Neuronal stem cell (in vitro differentiated cells): ENCODE measurements around the gene GSTO2.

Source experiments
- DNase-seq: peaks from one replicate; pipeline ENCODE4 v3.0.0-alpha.2; 2013; ENCODE audit warnings: low spot score
- H2AFZ ChIP-seq: one replicate; pipeline ENCODE4 v1.6.1; 2013; ENCODE audit warnings: mild to moderate bottlenecking, low read length, inconsistent platforms
- H2AK5ac ChIP-seq: 2 replicates; pipeline ENCODE4 v1.6.1; 2013; ENCODE audit warnings: low read depth, mild to moderate bottlenecking, inconsistent platforms, low read length, moderate library complexity, mixed read lengths
- H2BK120ac ChIP-seq: 2 replicates; pipeline ENCODE4 v1.6.1; 2013; ENCODE audit warnings: low read depth, mild to moderate bottlenecking, inconsistent platforms, low read length, moderate library complexity, mixed read lengths
- H2BK12ac ChIP-seq: one replicate; pipeline ENCODE4 v1.6.1; 2013; ENCODE audit warnings: low read length, inconsistent platforms
- H2BK15ac ChIP-seq: 2 replicates; pipeline ENCODE4 v1.6.1; 2013; ENCODE audit warnings: mild to moderate bottlenecking, low read length, inconsistent platforms, mixed read lengths
- H2BK5ac ChIP-seq: one replicate; pipeline ENCODE4 v1.6.1; 2013; ENCODE audit warnings: inconsistent platforms, mild to moderate bottlenecking, low read length, moderate library complexity
- H3K14ac ChIP-seq: one replicate; pipeline ENCODE4 v1.6.1; 2013; ENCODE audit warnings: low read length, inconsistent platforms
- H3K18ac ChIP-seq: 2 replicates; pipeline ENCODE4 v1.6.1; 2013; ENCODE audit warnings: low read length, inconsistent platforms
- H3K23ac ChIP-seq: 2 replicates; pipeline ENCODE4 v1.6.1; 2013; ENCODE audit warnings: low read depth, mild to moderate bottlenecking, mixed read lengths, low read length, inconsistent platforms; ENCODE audit not compliant: poor library complexity
- H3K27ac ChIP-seq: replicated peaks from 3 replicates; pipeline ENCODE4 v1.5.1; 2013; ENCODE audit warnings: low read length, inconsistent platforms
- H3K27me3 ChIP-seq, 3 experiments: 2 replicates each; pipeline ENCODE4 v1.6.1; 2013; ENCODE audit warnings: low read length in 3 of 3, mild to moderate bottlenecking in 2 of 3, inconsistent platforms in 1 of 3, low read depth in 1 of 3, mixed read lengths in 1 of 3, moderate library complexity in 1 of 3; ENCODE audit not compliant: control insufficient read depth in 3 of 3, insufficient read depth in 3 of 3
- H3K36me3 ChIP-seq, 2 donors: replicated peaks in 1 of 2; 2 replicates each; pipeline ENCODE4 v1.6.1; 2013; ENCODE audit warnings: low read length in 2 of 2; ENCODE audit not compliant: control insufficient read depth in 2 of 2, insufficient read depth in 2 of 2
- H3K4ac ChIP-seq: 2 replicates; pipeline ENCODE4 v1.6.1; 2013; ENCODE audit warnings: inconsistent platforms, mild to moderate bottlenecking, low read length, moderate library complexity
- H3K4me1 ChIP-seq, 2 donors: 1 replicate in 1 of 2; 2 replicates in 1 of 2; pipeline ENCODE4 v1.6.1; 2013; ENCODE audit warnings: low read length in 2 of 2, low read depth in 1 of 2; ENCODE audit not compliant: control insufficient read depth in 2 of 2, insufficient read depth in 1 of 2
- H3K4me2 ChIP-seq: one replicate; pipeline ENCODE4 v1.6.1; 2013; ENCODE audit warnings: mild to moderate bottlenecking, low read length, inconsistent platforms; ENCODE audit not compliant: insufficient read depth, poor library complexity, severe bottlenecking
- H3K4me3 ChIP-seq, 2 donors: 2 replicates each; pipeline ENCODE4 v1.5.1; 2013; ENCODE audit warnings: low read length in 2 of 2, mild to moderate bottlenecking in 2 of 2, inconsistent platforms in 1 of 2, moderate library complexity in 1 of 2
- H3K79me1 ChIP-seq: one replicate; pipeline ENCODE4 v1.6.1; 2013; ENCODE audit warnings: low read depth, mild to moderate bottlenecking, inconsistent platforms, low read length, moderate library complexity
- H3K9ac ChIP-seq: one replicate; pipeline ENCODE4 v1.6.1; 2013; ENCODE audit warnings: mild to moderate bottlenecking, low read depth, low read length, inconsistent platforms; ENCODE audit not compliant: poor library complexity
- H3K9me3 ChIP-seq, 2 donors: replicated peaks in 1 of 2; 2 replicates each; pipeline versions ENCODE3 to v1.6.1; 2013; ENCODE audit warnings: low read length in 2 of 2, mild to moderate bottlenecking in 2 of 2, inconsistent platforms in 1 of 2, low read depth in 1 of 2, mixed read lengths in 1 of 2, moderate library complexity in 1 of 2; ENCODE audit not compliant: control insufficient read depth in 2 of 2, insufficient read depth in 1 of 2
- H4K8ac ChIP-seq: one replicate; pipeline ENCODE4 v1.6.1; 2013; ENCODE audit warnings: low read depth, mild to moderate bottlenecking, inconsistent platforms, low read length, moderate library complexity
- H4K91ac ChIP-seq: one replicate; pipeline ENCODE4 v1.6.1; 2013; ENCODE audit warnings: low read length, low read depth, mild to moderate bottlenecking, inconsistent platforms; ENCODE audit not compliant: poor library complexity
- WGBS, 2 donors: extraction: QIAGEN DNeasy Blood & Tissue Kit; methylation state at CpG; one replicate each; pipeline ENCODE4 v1.1.7; 2013; ENCODE audit warnings: missing lambda C conversion rate in 2 of 2, mixed read lengths in 1 of 2; ENCODE audit not compliant: insufficient read length in 2 of 2, insufficient replicate concordance in 1 of 2; ENCODE audit errors: extremely low coverage in 2 of 2; 5-methylcytosine and 5-hydroxymethylcytosine counted together

Gene GSTO2

GRCh38 chr10:104340641-104341040, 71.7 kb downstream of the GSTO2 start:
- Histone ChIP-seq H3K36me3 (peaks cover 0 to 2% of the 10 kb centered on the region in 2 donors), H3K18ac (no peak overlapping the region), H3K4me1 (peaks cover 10 to 14% of the 10 kb centered on the region in 2 donors), H3K9ac (no peak overlapping the region), H3K4me3 (no peak overlapping the region), H3K4ac (no peak overlapping the region), H3K14ac (no peak overlapping the region), H2BK120ac (no peak overlapping the region), H2BK15ac (no peak overlapping the region), H3K9me3 (no peaks in the 10 kb centered on the region), H2BK12ac (no peak overlapping the region), H2AFZ (no peak overlapping the region), H2BK5ac (no peak overlapping the region), H3K27me3 (peaks cover 0 to 14% (median 0%) of the 10 kb centered on the region in 3 experiments), H3K27ac (no peak overlapping the region), H3K79me1 (no peaks in the 10 kb centered on the region), H2AK5ac (no peak overlapping the region), H3K4me2 (no peak overlapping the region), H3K23ac (no peak overlapping the region), H4K8ac (no peak overlapping the region), H4K91ac (no peak overlapping the region)
- no peak for DNase-seq
- no CpG with 5 or more reads among the region's 4 CpGs for WGBS, 2 donors

- H3K79me1 ChIP-seq, result no peaks in the 10 kb centered on the region
- H3K9me3 ChIP-seq, result no peaks in the 10 kb centered on the region
- H3K27me3 ChIP-seq, result peaks cover 0 to 10% (median 0%) of the 10 kb centered on the region in 3 experiments
- H3K4me1 ChIP-seq, result peaks cover 0 to 6% of the 10 kb centered on the region in 2 donors
- H3K4me3 ChIP-seq, result no peak overlapping the region
- H3K27ac ChIP-seq, result no peak overlapping the region
- H3K23ac ChIP-seq, result no peak overlapping the region
- no peak overlapping the region for H3K9ac ChIP-seq
- H2BK5ac ChIP-seq, result no peak overlapping the region
- no CpG with 5 or more reads among the region's 3 CpGs for WGBS, 2 donors
- no peaks in the 10 kb centered on the region for H3K36me3 ChIP-seq
- H3K18ac ChIP-seq, result no peak overlapping the region
- no peak overlapping the region for H4K91ac ChIP-seq
- H3K14ac ChIP-seq, result no peak overlapping the region
- no peak for DNase-seq
- no peak overlapping the region for H2BK12ac ChIP-seq
- no peak overlapping the region for H3K4me2 ChIP-seq
- H4K8ac ChIP-seq, result no peak overlapping the region
- H3K4ac ChIP-seq, result no peak overlapping the region
- H2BK120ac ChIP-seq, result no peak overlapping the region
- H2AFZ ChIP-seq, result no peak overlapping the region
- no peak overlapping the region for H2BK15ac ChIP-seq
- no peak overlapping the region for H2AK5ac ChIP-seq
Measured at GRCh38 chr10:104342941-104343411, 74.0 kb downstream of the GSTO2 start.

GRCh38 chr10:104344219-104344618, 75.2 kb downstream of the GSTO2 start:
- DNase-seq, result no peak
- H3K27me3 ChIP-seq, result peaks cover 0 to 7% (median 0%) of the 10 kb centered on the region in 3 experiments
- H2BK120ac ChIP-seq, result no peak overlapping the region
- H3K4ac ChIP-seq, result no peak overlapping the region
- no peak overlapping the region for H4K91ac ChIP-seq
- no peak overlapping the region for H3K18ac ChIP-seq
- peaks cover 0 to 4% of the 10 kb centered on the region in 2 donors for H3K4me1 ChIP-seq
- H3K4me3 ChIP-seq, result no peak overlapping the region
- H3K23ac ChIP-seq, result no peak overlapping the region
- H3K9ac ChIP-seq, result no peak overlapping the region
- H3K27ac ChIP-seq, result no peak overlapping the region
- no peak overlapping the region for H2BK12ac ChIP-seq
- no peaks in the 10 kb centered on the region for H3K36me3 ChIP-seq
- no peak overlapping the region for H4K8ac ChIP-seq
- no peak overlapping the region for H2BK15ac ChIP-seq
- no peaks in the 10 kb centered on the region for H3K9me3 ChIP-seq
- H3K79me1 ChIP-seq, result no peaks in the 10 kb centered on the region
- H2BK5ac ChIP-seq, result no peak overlapping the region
- H3K14ac ChIP-seq, result no peak overlapping the region
- no peak overlapping the region for H3K4me2 ChIP-seq
- H2AFZ ChIP-seq, result no peak overlapping the region
- no CpG with 5 or more reads among the region's 1 CpG for WGBS, 2 donors
- H2AK5ac ChIP-seq, result no peak overlapping the region

GRCh38 chr10:104345515-104345914, 76.5 kb downstream of the GSTO2 start:
- no peak overlapping the region for H3K4ac ChIP-seq
- no peak overlapping the region for H2BK12ac ChIP-seq

More at GRCh38 chr10:104345515-104345914, 76.5 kb downstream of the GSTO2 start:
- no peak overlapping the region for H3K14ac ChIP-seq
- no peak overlapping the region for H3K23ac ChIP-seq
- H4K91ac ChIP-seq, result no peak overlapping the region
- peaks cover 0 to 1% (median 0%) of the 10 kb centered on the region in 3 experiments for H3K27me3 ChIP-seq
- no peak overlapping the region for H2AFZ ChIP-seq
- H2AK5ac ChIP-seq, result no peak overlapping the region
- peaks cover 0 to 4% of the 10 kb centered on the region in 2 donors for H3K4me1 ChIP-seq
- H3K27ac ChIP-seq, result no peak overlapping the region
- no peak overlapping the region for H2BK120ac ChIP-seq
- no peaks in the 10 kb centered on the region for H3K9me3 ChIP-seq
- no peak overlapping the region for H2BK5ac ChIP-seq
- H3K4me3 ChIP-seq, result no peak overlapping the region
- H2BK15ac ChIP-seq, result no peak overlapping the region
- no peaks in the 10 kb centered on the region for H3K79me1 ChIP-seq
- no peak overlapping the region for H4K8ac ChIP-seq
- no peak overlapping the region for H3K9ac ChIP-seq
- no peak for DNase-seq
- H3K4me2 ChIP-seq, result no peak overlapping the region
- no peaks in the 10 kb centered on the region for H3K36me3 ChIP-seq
- H3K18ac ChIP-seq, result no peak overlapping the region
